GM21423 (cell line): ENCODE measurements around the gene UBA52.
A peak's percentile ranks its signal among the peaks of the same experiment; 100 is the strongest.
"Not testable (repeated sequence)": the region's sequence is repeated elsewhere in the genome, so short reads cannot be mapped to it uniquely, and the experiment has no call there.

Experiments used
- ATAC-seq: cut with Tn5 transposase; IDR thresholded peaks from one replicate; pipeline ENCODE4 v1.9.1; 2021; ENCODE audit warnings: mild to moderate bottlenecking, moderate library complexity; ENCODE audit not compliant: unreplicated experiment

Gene UBA52

GRCh38 chr19:18571564-18572344 lies at the start of gene UBA52:
TSS of gene UBA52 (plus strand) at chr19:18571857. CDS start at chr19:18573301, 1,444 bp downstream.
- ATAC-seq = peak; percentile 95

GRCh38 chr19:18522124-18522861 lies 49.4 kb upstream of the UBA52 start:
- ATAC-seq = peak; percentile 80

- not testable (repeated sequence) for ATAC-seq
Measured at GRCh38 chr19:18522862-18523440, 48.7 kb upstream of the UBA52 start.

GRCh38 chr19:18523841-18524240 lies 47.8 kb upstream of the UBA52 start:
- no peak for ATAC-seq

- ATAC-seq = no peak
Measured at GRCh38 chr19:18526316-18526715, 45.3 kb upstream of the UBA52 start.

- no peak for ATAC-seq
Measured at GRCh38 chr19:18529782-18530181, 41.9 kb upstream of the UBA52 start.

- ATAC-seq = no peak
Measured at GRCh38 chr19:18531485-18531884, 40.2 kb upstream of the UBA52 start.

GRCh38 chr19:18532168-18532890 lies 39.3 kb upstream of the UBA52 start:
- no peak for ATAC-seq

- no peak for ATAC-seq
Measured at GRCh38 chr19:18533058-18533457, 38.6 kb upstream of the UBA52 start.

- no peak for ATAC-seq
Measured at GRCh38 chr19:18536475-18536874, 35.2 kb upstream of the UBA52 start.

GRCh38 chr19:18537431-18537830 lies 34.2 kb upstream of the UBA52 start:
- ATAC-seq = no peak

- no peak for ATAC-seq
Measured at GRCh38 chr19:18538115-18538514, 33.5 kb upstream of the UBA52 start.

GRCh38 chr19:18539372-18539771 lies 32.3 kb upstream of the UBA52 start:
- ATAC-seq = no peak

GRCh38 chr19:18540200-18540599 lies 31.5 kb upstream of the UBA52 start:
- not testable (repeated sequence) for ATAC-seq

GRCh38 chr19:18541258-18541991 lies 30.2 kb upstream of the UBA52 start:
- no peak for ATAC-seq

- ATAC-seq = no peak
Measured at GRCh38 chr19:18541992-18542940, 29.4 kb upstream of the UBA52 start.

GRCh38 chr19:18542941-18543813 lies 28.5 kb upstream of the UBA52 start, which contains the start of gene FKBP8:
TSS of gene FKBP8 (minus strand) at chr19:18543573. CDS start at chr19:18541970, 1,603 bp downstream.
- peak; percentile 90 for ATAC-seq

- ATAC-seq = peak; percentile 59
Measured at GRCh38 chr19:18543814-18544475, 27.7 kb upstream of the UBA52 start.
